Measurements from ENCODE around the gene TRIM67. TPM values are rescaled to one million over a fixed set of nuclear protein-coding genes. Genes with fewer than 3 reads are reported as not detected.
"Not testable (repeated sequence)": the region's sequence is repeated elsewhere in the genome, so short reads cannot be mapped to it uniquely, and the experiment has no call there.

TRIM67 gene
- polyA plus RNA-seq, 5 donors, result 0.34 to 1.4 (median 0.69) TPM

DNA sequence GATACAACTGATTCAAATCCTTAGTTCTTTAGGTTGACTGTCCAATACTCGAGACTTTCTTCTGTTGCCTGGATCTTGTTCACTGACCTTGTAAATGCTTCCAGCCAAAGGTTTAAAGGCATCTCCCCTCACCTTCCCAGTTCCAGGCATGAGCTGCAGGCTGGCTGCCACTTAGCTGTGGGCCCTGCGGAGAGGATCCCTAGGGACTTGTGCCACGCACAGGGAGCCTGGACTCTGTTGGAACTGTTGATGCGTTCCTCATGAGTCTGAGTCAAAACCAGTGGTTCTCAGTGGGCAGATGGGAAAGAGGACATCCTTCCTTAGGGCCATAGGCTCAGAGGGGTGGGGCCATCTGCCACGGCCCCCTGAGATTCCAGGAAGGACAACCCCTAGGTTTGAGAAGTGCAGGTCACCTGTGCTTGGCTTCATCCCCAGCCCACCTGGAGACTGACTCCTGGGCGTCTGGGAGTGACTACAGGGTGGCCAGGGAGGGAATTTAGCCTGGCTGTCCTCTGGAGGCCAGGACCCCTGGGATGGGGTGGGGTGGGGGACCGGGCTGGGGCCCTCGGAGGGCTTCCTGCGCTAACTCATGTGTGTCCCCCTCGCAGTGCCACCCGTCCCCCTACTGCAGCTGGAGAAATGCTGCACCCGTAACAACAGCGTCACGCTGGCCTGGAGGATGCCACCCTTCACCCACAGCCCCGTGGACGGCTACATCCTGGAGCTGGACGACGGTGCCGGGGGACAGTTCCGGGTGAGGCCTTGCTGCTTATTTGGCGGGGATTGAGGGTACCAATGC, 41.6 kb downstream of the TRIM67 start:
- no peak for DNase-seq

- DNase-seq, result no peak
These were observed 45.0 kb downstream of the TRIM67 start for GRCh38 chr1:231206856-231207255.

DNA sequence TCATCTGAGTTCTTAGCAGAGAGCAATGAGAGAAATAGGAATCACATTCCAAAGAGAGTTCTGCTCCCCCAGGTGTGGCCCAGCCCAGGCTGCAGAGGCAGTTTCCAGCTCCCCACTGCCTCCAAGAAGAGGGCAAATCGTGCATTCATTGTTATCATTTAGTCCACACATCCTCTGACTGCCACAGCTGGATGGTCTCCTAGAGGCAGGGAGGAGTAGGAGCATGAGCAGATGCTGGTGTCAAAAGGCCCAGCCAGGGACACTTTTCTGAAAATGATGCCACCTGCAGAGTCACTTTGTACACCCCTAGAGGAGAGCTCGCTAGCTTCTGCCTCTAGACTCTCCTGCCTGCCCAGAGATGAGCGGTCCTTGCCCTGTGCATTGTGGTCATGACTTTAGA, 45.6 kb downstream of the TRIM67 start:
- no peak for DNase-seq

GRCh38 chr1:231208980-231209379, 47.1 kb downstream of the TRIM67 start:
- DNase-seq, result no peak

GRCh38 chr1:231209531-231209930, 47.7 kb downstream of the TRIM67 start:
- DNase-seq, result no peak

- DNase-seq, result no peak
These were observed 48.3 kb downstream of the TRIM67 start for GRCh38 chr1:231210126-231210525.

- peak; percentile 67 to 72 for DNase-seq
These were observed 49.4 kb downstream of the TRIM67 start for GRCh38 chr1:231211005-231211857.

GRCh38 chr1:231212301-231212700, 50.4 kb downstream of the TRIM67 start:
- not testable (repeated sequence) for DNase-seq

- no peak for DNase-seq
These were observed 52.1 kb downstream of the TRIM67 start for GRCh38 chr1:231213831-231214573.

GRCh38 chr1:231214918-231215680, 53.2 kb downstream of the TRIM67 start:
- no peak for DNase-seq

- DNase-seq, result no peak
These were observed 54.0 kb downstream of the TRIM67 start for GRCh38 chr1:231215681-231216385.

GRCh38 chr1:231216498-231216897, 54.6 kb downstream of the TRIM67 start:
- no peak for DNase-seq

DNA sequence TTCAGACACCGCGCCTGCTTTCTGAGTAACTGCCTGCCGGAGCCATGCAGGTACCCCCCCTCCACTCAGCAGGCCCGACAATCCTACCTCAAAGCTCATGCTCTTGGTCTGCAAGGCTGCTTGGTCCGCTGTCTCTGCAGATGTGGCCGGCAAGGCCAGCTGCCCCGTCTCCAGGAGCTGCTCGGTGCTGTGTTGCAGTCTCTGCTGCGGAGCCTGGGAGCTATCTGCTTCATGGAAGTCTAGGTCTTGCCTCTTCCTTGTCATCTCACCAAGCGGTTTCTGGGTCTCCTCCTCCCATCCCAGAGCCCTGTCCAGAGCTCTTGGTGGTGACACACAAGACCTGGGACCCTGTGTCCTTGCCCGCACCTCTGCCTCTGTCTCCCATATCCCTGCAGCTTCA, 55.2 kb downstream of the TRIM67 start:
- no peak for DNase-seq

- no peak for DNase-seq
These were observed 56.2 kb downstream of the TRIM67 start for GRCh38 chr1:231218078-231218477.

- DNase-seq, result no peak
These were observed 57.9 kb downstream of the TRIM67 start for GRCh38 chr1:231219422-231220401.

DNA sequence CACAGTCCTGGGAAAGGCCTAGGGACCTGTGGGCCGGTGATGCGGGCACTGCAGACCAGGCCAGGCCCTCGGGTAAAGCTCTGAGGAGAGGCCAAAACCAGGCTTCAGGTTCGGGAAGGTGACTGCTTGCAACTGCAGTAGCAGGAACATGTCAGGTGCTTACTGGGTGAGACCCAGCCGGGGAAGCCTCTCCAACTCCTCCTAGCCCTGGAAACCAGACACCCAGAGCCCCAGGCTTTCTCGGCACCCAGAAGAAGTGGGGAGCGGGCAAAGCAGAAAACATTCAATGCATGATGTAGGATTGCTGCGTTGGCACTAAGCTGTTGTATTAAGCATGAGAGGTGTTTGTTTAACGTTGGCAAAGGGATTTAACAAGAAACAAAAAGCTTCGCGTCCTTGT, 58.9 kb downstream of the TRIM67 start:
- no peak for DNase-seq

- no peak for DNase-seq
These were observed 64.3 kb downstream of the TRIM67 start for GRCh38 chr1:231226156-231226555.

DNA sequence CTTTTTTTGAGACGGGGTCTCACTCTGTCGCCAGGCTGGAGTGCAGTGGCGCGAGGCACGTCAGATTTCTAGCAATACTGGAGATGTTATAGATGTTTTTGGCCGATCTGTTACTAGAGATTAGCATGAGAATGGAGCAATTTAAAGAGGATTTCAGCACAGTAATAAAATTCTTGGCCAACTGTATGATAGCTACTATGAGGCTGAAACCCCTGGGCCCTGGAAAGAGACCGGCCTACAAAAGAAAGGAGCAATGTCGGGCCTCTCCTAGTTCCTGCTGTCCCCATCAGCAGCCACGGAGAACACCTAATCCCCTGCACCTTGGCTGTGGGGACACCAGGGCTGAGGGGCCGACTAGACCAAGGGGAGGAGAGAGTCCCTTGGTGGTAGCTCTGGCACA, 69.7 kb downstream of the TRIM67 start:
- no peak for DNase-seq

Measured in right lung (tissue), 5 donors.